HG02938 (cell line): ENCODE data around the gene RANBP2.
A peak's percentile ranks its signal among the peaks of the same experiment; 100 is the strongest.
"Not testable (repeated sequence)": the region's sequence is repeated elsewhere in the genome, so short reads cannot be mapped to it uniquely, and the experiment has no call there.

Experiments used
- ATAC-seq: cut with Tn5 transposase; IDR thresholded peaks from one replicate; pipeline ENCODE4 v1.9.1; 2021; ENCODE audit warnings: mild to moderate bottlenecking, moderate library complexity; ENCODE audit not compliant: unreplicated experiment

RANBP2 gene

DNA sequence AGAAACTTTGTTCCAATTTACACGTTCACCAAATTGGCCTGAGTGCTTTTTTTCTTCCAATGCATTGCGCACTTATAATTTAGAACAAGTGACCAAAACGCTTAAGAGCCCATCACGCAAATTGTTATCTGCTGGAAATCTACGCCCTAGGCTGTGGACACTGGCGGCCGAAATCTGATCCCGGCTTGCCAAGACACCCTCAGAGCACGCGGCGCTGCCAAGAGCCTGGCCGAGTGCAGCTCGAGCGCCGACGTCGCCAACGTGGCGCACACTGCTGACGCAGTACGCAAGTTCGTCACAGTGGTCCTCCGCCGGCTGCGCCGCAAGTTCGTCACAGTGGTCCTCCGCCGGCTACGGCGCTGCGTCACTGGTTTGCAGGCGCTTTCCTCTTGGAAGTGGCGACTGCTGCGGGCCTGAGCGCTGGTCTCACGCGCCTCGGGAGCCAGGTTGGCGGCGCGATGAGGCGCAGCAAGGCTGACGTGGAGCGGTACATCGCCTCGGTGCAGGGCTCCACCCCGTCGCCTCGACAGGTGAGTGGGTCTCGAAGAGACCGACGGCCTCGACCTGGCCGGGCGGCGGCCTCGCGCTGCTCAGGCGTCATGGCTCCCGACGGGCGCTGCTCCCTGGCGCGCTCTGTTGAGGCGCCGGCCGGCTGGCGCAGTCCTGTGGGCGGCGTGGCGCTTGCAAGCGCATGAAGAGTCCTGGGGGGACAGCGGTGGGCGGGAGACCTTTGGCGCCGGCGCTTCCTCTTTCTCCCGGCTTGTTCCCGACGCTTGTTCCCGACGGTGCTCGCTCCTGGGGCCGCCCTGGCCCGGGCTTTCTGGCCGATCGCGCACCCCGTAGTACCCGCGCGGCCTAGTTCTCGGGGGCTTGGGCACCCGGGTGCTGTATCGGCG, at the start of gene RANBP2:
TSS of gene RANBP2 (plus strand) at position 334 of the 896 bp plus-strand sequence. CDS start at position 459, 125 bp downstream.
- ATAC-seq, result peak; percentile 96

DNA sequence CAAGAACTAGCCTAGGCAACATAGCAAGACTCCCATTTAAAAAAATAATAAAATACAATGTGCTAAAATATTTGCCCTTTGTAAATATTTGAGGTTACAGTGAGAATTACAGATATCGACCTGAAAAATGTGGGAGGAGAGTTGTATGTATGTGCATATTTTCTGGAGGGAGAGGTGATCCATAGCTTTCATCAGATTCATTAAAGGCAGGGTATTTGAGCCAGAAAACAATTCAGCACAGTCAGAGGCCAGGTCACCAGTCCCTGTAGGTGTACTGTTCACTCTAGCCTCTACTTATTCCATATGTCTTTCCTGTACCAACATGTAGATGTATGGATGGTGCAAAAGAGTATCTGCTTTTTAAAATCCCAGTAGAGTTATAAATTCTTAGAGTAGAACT, 49.0 kb upstream of the RANBP2 start:
- not testable (repeated sequence) for ATAC-seq

DNA sequence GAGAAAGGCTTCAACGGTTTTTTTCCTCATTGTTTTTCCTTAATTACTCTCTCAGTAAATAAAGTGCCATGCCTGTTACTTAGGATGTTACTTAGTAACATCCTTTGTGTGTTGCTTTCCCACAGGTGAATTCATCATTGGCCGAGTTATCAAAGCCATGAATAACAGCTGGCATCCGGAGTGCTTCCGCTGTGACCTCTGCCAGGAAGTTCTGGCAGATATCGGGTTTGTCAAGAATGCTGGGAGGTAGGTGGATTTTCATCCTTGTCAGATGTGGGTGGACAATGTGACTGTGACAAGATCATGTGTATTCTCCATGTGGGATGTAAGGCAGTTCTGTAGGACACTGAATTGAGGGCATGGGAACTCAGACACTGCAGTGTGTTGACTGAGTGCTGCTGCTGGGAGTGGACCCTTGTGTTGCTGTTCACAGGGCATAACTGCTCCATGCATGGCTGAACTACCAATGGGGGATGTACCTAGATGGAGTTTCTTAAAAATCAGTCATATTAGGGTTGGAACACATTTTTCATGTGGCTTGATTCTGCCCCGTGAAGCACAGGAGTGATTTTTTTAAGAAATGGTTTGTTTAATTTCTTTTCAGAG, 47.0 kb upstream of the RANBP2 start:
- ATAC-seq, result not testable (repeated sequence)

DNA sequence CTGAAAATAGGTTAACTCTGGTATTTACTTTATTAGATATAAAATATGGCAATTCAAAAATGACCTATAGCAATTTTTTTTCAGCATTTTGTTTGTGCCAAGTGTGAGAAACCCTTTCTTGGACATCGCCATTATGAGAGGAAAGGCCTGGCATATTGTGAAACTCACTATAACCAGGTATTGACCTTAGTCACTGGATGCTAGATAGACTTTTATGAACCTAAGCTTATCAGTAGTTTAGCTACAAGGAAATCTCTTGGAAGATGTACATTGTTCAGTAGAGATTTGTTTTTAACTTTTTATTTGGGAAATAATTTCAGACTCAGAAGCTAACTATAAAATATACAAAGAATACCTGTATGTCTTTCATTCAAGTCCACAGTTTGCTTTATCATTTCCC, 42.8 kb upstream of the RANBP2 start:
- ATAC-seq, result not testable (repeated sequence)

DNA sequence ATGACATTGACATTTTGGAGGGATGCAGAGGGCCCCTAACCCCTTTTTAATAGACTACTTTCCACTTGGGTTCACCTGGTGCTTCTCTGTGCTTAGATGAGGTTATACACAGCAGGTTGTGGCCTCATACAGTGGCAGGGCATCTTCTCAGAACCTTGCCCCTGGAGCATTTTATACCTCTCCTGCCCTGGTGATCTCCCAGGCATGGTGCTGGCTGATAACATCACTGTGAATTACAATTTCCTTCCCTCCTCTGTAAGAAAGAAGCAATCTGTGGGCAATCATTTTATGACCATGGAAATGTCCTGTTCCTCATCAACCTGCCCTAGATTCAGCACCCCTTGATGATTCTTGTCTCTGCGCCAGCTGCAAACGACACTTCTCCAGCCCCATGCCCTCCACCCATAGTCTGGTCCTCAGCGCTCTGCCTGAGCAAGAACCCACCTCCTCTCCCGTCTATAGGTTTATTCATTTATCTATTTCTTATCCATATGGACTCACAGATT, 42.0 kb upstream of the RANBP2 start:
- ATAC-seq, result not testable (repeated sequence)

DNA sequence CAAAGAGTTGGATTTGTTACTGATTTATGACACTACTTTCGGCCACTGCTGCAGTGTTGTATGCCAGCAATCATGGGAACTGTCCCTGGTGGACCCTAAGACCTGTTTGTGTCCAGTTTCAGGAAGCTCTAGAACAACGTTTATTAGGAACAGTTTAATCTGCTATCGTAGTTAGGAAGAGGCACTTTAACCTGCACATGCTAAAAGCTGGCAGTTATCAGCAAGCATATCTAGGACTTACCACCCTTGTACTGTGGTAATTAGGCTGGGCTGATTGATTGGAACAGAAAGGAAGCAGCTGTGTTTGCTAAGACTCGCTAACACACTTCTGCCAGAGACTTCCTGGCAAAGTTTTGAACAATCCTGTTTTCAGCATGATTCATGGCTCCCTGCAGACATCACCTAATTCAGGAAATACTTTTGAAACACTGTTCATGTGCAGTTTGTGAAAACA, 41.1 kb upstream of the RANBP2 start:
- ATAC-seq, result not testable (repeated sequence)

DNA sequence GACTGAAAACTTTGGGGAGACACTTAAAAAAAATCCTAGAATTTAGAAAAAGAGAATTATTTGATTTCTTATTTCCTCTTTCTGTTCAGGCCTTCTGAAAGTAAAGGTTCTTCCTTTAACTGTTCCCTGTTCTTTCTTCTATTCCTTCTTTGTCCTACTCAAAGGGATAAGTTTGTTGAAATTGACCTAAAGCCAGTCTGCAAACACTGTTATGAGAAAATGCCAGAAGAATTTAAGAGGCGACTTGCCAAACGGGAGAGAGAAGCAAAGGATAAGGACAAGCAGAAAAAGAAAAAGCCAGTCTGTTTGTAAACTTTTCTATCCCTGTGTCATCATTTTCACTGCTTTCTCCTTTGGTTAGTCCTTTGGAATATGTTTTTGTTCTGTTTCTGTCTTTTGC, 38.5 kb upstream of the RANBP2 start:
- not testable (repeated sequence) for ATAC-seq

DNA sequence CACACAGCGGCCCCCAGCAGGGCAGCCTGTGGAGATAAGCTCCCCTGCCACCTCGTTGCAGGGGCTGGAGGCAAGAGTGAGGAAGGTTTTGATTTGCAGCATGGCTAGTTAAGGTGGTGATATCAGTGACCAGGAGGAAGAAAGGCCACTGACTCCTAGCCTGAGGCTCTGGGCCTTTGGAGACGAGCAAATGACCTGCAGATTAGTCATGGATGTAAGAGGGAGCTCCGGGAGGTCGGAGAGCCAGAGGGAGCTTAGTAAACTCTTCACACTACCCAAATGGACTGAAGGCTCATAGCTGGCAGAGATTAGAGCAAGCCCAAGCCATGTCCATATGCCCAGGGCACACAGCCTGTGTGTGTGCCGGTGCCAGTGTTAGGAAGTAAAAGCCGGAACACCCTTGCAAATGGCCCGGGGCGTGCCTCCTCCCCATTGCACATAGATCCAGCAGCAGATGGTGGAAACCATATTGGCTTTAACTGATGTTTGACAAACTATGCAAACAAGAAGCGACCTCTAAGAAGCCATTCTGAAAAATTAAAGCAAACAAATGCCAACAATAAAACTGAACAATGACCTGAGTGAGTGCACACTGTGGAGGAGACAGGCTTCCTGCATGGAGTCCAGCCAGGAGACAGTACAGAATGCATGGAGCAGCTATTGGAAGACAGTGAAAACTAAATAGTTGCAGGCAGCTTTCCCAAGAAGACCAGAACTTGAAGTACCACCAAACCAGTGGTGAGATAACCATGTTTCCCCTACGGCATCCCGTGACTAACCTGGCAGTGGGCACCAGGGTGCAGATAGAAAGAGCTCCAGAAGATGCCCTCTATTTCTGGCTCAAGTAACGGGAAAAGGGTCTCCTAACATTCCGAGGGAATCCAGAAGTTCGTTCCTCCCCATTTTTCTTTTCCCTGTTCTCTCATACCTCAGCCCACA, 30.2 kb upstream of the RANBP2 start:
- ATAC-seq, result not testable (repeated sequence)

DNA sequence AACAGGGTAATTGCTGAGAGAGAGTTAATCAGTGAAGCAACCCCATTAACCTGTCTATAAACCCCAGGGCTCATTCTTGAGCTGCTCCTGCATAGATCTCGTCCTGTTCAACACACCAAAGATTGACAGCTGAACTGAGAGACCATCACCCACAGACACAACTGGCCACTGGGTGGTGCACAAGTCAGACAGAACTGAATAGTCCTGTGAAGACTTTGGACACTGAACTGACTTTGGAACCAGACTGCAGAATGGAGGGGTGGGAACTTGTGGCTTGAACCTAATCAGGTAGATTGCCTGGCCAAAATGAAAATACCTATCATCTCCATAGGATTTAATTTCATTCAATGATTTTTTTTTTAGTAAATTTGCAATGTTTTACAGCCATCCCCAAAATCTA, 29.3 kb upstream of the RANBP2 start:
- ATAC-seq, result peak; percentile 75

DNA sequence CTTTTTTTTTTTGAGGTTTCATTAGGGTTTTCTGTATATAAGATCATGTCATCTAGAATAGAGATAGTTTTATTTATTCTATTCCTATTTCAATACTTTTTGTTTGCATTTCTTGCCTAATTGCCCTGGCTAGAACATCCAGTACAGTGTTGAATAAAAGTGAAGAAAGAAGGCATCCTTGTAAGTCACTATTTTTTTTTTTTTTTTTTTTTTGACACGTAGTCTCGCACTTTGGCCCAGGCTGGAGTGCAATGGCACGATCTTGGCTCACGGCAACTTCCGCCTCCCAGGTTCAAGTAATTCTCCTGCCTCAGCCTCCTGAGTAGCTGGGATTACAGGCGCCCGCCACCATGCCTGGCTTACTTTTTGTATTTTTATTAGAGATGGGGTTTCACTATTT, 27.8 kb upstream of the RANBP2 start:
- ATAC-seq, result no peak

DNA sequence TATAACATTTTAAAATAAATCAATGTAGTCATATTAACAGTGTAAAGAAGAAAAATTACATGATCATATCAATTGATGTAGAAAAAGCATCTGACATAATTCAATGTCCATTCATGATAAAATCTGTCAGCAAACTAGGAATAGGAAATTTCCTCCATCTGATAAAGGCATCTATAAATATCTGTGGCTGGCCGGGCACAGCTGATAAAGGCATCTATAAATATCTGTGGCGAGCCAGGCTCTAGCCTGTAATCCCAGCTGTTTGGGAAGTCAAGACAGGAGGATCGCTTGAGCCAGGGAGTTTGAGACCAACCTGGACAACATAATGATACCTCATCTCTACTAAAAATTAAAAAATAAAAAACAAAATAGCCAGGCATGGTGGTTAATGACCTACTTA, 18.1 kb upstream of the RANBP2 start:
- no peak for ATAC-seq

DNA sequence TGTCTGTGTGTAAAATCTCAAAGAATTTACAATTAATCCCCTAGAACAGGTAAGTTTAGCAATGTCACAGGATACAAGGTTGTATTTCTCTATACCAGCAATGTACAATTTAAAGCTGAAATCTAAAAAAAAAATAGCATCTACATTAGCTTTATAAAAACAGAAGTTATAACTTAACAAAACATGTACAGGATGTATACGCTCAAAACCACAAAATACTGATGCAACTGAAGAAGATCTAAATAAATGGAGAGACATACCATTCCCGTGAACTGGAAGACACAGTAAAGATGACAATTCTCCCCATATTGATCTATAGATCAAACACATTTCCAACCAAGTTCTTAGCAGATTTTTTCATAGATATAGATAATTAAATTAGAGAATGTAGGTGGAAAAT, 17.5 kb upstream of the RANBP2 start:
- ATAC-seq, result no peak

DNA sequence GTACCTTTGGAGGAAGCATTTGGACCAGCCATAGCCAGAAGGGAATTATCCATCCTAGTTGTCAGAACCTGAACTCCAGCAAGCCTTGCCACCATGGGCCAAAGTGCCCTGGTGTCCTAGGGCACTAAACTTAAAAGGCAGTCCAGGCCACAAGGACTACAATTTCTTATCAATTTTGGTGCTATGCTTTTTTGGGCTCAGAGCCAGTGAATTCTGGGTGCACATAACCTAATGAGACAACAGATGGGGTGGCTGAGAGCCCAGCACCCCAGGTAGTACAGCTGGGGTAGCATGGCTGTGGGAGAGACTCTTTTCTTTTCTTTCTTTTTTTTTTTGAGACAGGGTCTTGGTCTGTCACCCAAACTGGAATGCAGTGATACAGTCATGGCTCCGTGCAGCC, 14.4 kb upstream of the RANBP2 start:
- ATAC-seq, result no peak

DNA sequence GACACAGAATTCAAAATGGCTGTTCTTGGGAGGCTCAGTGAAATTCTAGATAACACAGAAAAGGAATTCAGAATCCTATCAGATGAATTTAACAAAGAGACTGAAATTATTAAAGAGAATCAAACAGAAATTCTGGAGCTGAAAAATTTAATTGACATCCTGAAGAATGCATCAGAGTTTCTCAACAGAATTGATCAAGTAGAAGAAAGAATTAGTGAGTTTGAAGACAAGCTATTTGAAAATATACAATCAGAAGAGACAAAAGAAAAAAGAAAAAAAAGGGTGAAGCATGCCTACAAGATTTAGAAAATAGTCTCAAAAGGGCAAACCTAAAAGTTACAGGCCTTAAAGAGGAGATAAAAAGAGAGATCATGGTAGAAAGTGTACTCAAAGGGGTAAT, 12.0 kb upstream of the RANBP2 start:
- ATAC-seq, result no peak

DNA sequence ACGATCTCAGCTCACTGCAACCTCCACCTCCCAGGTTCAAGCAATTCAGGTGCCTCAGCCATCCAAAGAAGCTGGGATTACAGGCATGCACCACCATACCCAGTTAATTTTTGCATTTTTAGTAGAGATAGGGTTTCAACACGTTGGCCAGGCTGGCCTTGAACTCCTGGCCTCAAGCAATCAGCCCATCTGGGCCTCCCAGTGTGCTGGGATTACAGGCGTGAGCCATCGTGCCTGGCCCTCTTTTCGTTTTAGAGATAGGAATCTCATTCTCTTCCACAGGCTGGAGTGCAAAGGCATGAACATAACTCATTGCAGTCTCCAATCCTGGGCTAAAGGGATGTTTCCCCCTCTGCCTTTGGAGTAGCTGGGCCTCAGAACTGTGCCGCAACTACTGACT, 2.3 kb upstream of the RANBP2 start:
- not testable (repeated sequence) for ATAC-seq

DNA sequence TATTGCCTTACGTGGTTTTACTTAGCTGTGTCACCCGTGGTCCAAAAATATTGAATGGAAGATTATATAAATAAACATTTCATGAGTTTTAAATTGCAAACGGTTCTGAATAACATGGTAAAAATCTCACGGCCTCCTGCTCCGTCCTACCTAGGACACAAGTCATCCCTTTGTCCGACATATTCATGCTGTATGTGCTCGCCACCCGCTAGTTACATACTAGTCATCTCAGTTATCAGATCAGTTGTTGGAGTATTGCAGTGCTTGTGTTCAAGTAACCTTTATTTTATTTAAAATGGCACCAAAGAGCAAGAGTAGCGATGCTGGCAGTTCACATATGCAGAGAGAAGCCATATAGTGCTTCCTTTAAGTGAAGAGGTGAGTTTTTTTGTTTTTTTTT, 6.8 kb downstream of the RANBP2 start:
- ATAC-seq, result not testable (repeated sequence)

DNA sequence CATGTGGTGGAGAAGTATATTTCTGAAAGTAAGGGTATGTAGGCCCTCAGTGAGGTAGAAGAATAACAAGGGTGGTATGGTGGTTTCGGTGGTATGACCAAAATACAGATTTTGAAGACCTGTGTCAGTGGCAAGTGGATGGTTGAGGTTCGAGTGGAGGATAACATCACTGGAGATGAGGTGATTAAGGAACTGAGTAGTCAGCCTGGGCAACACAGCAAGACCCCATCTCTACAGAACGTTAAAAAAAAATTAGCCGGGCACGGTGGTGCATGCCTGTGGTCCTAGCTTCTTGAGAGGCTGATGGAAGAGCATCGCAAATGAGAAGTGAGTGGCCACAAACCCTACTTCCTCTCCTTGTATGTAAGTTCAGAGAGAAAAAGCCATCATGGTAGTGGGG, 15.4 kb downstream of the RANBP2 start:
- ATAC-seq, result not testable (repeated sequence)

DNA sequence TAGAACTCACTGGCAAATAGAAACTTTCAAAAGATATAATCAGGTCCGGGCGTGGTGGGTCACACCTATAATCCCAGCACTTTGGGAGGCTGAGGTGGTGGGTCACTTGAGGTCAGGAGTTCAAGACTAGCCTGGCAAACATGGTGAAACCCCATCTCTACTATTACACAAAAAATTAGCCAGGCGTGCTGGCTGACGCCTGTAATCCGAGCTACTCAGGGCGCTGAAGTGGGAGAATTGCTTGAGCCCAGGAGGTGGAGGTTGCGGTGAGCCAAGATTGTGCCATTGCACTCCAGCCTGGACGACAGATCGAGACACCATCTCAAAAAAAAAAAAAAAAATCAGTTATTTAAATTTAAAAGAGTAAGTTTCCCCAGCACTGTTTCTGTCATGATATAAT, 38.7 kb downstream of the RANBP2 start:
- ATAC-seq, result not testable (repeated sequence)

DNA sequence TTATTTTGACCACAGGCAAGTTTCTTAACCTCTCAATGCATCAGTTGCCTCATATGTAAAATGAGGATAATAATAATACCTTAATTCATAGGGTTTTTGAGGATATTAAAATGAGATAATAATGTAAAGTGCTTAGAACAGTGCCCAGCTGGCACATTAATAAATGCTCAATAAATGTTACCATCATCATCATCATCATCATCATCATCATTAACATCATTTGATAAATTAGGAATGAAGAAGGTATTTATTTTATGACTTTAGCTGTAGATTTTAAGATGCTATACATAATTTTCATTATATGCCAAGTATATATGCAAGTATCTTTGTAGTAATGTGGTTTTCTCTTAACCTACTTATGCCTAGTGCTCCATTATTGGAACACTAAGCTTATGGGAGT, 43.3 kb downstream of the RANBP2 start:
- not testable (repeated sequence) for ATAC-seq

DNA sequence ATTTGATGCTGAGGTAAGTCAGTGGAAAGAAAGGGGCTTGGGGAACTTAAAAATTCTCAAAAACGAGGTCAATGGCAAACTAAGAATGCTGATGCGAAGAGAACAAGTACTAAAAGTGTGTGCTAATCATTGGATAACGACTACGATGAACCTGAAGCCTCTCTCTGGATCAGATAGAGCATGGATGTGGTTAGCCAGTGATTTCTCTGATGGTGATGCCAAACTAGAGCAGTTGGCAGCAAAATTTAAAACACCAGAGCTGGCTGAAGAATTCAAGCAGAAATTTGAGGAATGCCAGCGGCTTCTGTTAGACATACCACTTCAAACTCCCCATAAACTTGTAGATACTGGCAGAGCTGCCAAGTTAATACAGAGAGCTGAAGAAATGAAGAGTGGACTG, 47.4 kb downstream of the RANBP2 start:
- not testable (repeated sequence) for ATAC-seq

DNA sequence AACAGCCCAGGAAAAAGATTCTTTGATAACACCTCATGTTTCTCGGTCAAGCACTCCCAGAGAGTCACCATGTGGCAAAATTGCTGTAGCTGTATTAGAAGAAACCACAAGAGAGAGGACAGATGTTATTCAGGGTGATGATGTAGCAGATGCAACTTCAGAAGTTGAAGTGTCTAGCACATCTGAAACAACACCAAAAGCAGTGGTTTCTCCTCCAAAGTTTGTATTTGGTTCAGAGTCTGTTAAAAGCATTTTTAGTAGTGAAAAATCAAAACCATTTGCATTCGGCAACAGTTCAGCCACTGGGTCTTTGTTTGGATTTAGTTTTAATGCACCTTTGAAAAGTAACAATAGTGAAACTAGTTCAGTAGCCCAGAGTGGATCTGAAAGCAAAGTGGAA, 48.6 kb downstream of the RANBP2 start:
- not testable (repeated sequence) for ATAC-seq
